ENCODE data around the gene DYNC1LI2.
A peak's percentile ranks its signal among the peaks of the same experiment; 100 is the strongest.
"Not testable (repeated sequence)": the region's sequence is repeated elsewhere in the genome, so short reads cannot be mapped to it uniquely, and the experiment has no call there.

DYNC1LI2 gene

DNA sequence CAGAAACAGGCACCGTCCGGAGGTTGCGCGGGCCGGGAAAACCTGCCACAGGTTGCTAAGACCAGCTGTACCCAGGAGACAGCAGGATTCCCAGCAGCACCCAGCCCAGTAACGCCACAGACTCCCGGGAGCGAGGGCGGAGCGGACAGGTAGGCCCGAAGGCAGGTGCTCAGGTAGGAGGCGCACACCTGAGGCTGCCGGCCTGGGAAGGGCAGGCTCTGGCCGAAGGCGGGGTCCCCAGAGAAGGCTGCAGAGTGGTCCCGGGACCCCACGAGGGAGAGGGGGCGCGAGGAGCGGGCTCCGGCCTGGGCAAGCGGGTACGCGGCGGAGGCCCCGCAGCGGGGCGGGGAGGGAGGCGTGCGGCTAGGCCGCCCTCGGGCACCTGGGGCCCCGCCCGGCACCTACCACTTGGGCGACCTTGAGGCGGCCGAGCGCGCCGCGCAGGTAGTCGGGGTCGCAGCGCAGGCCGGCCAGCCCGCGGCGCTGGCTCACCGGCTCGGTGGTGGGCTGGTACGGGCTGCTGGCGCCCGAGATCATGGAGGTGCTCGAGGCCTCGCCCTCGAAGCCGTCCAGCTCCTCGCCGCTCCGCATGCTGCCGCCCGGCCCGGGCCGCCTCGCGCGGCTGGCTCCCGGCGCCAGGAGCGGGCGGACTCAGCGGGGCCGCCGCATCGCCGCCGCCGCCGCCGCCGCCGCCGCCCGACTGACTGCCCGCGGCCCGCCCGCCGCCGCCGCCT lies 55.3 kb downstream of the DYNC1LI2 start:
- DNase-seq: peak; percentile 29

GRCh38 chr16:66695471-66695934 lies 55.9 kb downstream of the DYNC1LI2 start:
- no peak for DNase-seq

DNA sequence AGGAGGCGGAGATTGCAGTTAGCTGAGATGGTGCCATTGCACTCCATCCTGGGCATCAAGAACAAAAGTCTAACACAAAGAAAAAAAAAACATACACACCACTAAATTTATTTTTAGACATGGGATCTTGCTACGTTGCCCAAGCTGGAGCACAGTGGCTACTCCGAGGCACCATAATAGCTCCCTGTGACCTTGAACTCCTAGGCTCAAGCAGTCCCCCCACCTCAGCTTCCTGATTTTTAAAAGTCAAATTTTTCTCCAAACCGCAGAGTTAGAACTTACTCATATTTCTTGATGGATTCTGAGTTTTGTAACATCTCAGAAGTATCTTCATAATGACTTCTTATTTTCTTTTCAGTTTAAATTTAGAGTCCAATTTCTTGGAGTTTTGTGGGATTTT lies 58.3 kb downstream of the DYNC1LI2 start:
- DNase-seq: no peak

DNA sequence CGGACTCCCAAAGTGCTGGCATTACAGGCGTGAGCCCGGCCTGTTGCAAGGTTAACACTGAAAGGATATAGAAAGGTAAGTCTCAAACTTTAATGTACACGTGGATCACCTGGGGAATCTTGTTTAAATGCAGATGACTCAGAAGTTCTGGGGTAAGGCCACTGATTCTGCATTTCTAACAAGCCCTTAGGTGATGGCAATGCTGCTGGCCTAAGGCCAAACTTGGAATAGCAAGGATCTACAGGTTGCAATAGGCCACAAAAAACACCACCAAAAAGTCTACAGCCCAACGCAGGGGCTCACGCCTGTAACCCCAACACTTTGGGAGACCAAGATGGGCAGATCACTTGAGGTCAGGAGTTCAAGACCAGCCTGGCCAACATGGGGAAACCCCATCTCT lies 59.1 kb downstream of the DYNC1LI2 start:
- no peak for DNase-seq

DNA sequence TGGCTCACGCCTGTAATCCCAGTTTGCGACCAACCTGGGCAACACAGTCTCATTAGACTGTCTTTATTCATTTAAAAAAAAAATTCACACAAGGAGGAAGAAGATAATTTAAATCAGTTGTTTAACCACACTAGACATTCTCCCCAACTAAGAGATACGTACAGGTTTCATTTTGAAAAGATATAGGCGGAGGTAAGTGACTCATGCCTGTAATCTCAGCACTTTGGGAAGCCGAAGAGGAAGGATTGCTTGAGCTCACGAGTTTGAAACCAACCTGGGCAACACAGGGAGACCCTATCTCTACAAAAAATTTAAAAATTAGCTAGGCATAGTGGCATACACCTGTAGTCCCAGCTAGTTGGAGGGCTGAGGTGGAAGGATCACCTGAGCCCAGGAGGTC lies 60.2 kb downstream of the DYNC1LI2 start:
- no peak for DNase-seq

DNA sequence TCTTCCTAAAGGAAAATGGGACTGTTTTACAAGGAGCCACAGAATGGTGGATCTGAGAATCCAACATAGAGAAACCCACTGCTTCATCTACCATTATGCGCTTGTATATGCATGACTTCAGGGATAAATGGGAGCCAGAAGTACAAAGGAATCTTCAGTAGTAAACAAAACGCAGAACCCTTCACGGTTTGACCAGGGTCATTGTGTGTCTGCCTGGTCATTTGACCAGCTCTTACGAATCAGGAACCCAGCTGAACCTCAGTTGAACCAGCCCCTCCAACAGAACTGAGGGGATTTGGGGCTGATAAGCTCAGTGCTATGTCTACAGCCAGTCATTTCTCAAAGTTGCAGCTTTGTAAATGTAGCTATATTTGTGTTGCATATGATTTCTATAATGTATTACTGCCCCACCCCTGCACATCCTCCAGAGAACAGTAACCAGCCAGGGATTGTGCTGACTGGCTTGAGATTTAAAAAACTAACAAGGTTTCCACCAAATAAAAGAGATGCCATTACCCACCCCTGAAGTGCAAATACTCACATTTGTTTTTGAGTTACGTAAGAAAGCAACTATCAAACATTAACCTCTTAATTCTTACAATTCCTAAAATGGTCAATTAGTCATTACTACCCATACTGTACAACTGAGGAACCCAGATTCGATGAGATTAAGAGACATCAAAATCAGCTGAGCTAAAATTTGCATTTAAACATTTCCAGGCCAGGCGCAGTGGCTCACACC lies 61.1 kb downstream of the DYNC1LI2 start:
- no peak for DNase-seq

GRCh38 chr16:66689282-66689681 lies 62.1 kb downstream of the DYNC1LI2 start:
- no peak for DNase-seq

DNA sequence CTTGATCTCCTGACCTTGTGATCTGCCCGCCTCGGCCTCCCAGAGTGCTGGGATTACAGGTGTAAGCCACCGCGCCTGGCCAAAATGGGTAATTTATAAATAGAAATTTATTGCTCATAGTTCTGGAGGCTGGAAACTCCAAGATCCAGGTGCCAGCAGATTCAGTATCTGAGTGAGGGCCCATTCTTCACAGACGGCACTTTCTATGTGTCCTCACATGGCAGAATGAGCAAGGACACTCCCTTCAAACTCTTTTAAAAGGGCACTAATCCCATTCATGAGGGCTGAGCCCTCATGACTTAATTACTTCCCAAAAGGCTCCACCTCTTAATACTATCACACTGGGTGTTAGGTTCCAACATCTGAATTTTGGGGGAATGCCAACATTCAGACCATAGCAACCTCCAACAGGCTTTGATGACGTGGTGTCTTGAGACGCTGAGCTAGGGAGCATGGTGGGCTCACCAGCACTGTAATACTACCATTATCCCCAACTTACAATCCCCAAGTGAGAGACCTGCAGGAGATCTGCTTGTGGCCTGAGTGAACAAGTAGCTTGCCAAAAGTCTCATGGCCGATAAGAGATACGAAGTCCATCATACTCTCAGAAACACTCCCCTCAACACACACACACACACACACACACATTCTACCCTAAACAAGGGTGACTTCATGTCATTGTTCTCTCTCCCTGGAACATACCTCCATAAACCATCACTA lies 63.3 kb downstream of the DYNC1LI2 start:
- DNase-seq: no peak

GRCh38 chr16:66685501-66686115 lies 65.8 kb downstream of the DYNC1LI2 start:
- not testable (repeated sequence) for DNase-seq

DNA sequence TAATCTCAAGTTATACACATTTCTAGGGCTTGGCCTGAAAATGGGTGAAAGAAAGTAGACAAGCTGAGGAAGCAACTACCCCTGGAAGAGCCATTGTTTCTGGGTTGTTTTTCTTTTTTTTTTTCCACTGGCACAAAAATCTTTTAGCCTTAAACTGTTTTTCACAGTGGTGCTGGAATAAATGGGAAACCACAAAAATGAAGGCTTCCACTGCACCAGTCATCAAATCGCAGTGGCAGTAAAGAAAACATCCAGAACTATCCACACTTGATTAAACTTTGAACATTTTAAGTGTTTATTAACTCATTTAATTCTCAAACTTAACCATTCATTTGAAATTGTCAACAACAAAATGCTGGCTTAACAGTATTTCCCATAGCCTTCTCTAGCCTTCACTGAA lies 69.1 kb downstream of the DYNC1LI2 start:
- DNase-seq: no peak

GRCh38 chr16:66681676-66682075 lies 69.7 kb downstream of the DYNC1LI2 start:
- no peak for DNase-seq

DNA sequence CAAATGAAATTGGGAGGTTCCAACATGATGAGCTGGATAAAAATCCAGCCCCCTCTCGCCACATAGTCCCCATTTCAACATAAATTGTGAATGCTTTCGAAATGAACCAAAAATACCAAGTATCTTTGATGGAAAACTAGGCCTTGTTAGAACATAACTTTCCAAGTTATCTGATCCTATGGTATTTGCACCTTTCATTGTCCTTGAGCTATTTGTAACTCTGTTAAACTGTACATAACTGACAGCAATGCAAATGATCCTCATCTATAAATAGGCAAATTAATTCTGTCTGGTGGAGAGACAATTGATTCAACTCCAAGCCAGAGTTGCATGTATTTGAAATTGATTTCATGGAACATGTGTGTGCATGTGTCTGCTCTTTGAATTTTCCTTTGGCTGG lies 73.1 kb downstream of the DYNC1LI2 start:
- DNase-seq: no peak

GRCh38 chr16:66677836-66678235 lies 73.6 kb downstream of the DYNC1LI2 start:
- DNase-seq: no peak

- DNase-seq: no peak
These were observed 74.2 kb downstream of the DYNC1LI2 start for GRCh38 chr16:66677179-66677578.

DNA sequence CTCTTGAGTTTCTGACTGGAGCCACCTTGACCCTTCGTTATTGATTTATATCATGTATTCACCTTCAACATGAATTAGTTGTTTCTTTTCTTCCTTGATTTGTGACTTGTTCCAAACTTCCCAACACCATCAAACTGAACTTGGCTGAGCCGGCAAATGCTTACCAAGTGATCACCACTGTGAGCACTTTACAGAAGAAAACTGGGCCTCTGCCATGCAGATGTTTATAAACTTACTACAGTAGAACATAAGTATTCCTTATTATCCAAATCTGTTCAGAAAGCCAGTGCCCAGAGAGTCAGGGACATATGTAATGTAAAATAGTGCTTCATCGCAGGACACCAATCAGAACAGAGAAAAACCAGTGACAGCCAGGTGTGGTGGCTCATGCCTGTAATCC lies 74.8 kb downstream of the DYNC1LI2 start:
- DNase-seq: no peak

DNA sequence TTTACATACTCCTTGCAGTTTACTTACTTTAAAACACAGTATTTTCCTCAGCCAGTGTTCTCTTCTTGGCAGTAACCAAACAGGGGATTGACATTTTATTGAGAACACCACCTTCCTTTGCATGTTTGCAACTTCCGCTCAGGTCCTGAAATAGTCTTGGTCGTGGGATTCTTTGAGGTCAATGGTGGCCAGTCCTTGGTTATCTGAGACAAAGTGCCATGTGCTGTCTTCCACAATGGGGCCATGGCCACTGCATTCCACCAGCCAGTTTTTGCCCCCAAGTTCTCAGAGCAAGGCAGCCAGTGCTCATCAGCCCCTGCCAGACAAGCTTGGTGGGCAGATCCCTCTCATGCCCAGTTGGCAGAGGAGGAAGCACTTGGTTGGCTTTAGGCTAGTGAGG lies 77.7 kb downstream of the DYNC1LI2 start:
- DNase-seq: no peak

Measured in NCI-H1694 treated with DMSO at 0.1 percent for 48 hours (cell line).